CD4-positive, alpha-beta T cell treated with Interleukin-4 for 1 hour (primary cell): ENCODE data around the gene DISP2.
A peak's percentile ranks its signal among the peaks of the same experiment; 100 is the strongest.

Source experiments
- DNase-seq, 2 donors: peaks; one replicate each; pipeline ENCODE4 v3.0.0-alpha.2; 2020 to 2022

The DISP2 gene

GRCh38 chr15:40342416-40343320, 15.4 kb upstream of the DISP2 start:
- DNase-seq, result no peak

- no peak for DNase-seq
These were observed 14.5 kb upstream of the DISP2 start for GRCh38 chr15:40343512-40343911.

- DNase-seq, result no peak
These were observed 13.8 kb upstream of the DISP2 start for GRCh38 chr15:40344217-40344616.

GRCh38 chr15:40344631-40345120, 13.3 kb upstream of the DISP2 start:
- DNase-seq, result peak; percentile 77 to 78

- DNase-seq, result no peak
These were observed 12.7 kb upstream of the DISP2 start for GRCh38 chr15:40345225-40345866.

GRCh38 chr15:40345867-40346578, 12.0 kb upstream of the DISP2 start:
- no peak for DNase-seq

- no peak for DNase-seq
These were observed 11.2 kb upstream of the DISP2 start for GRCh38 chr15:40346579-40347558.

GRCh38 chr15:40347559-40348473, 10.2 kb upstream of the DISP2 start:
- no peak for DNase-seq

GRCh38 chr15:40348474-40348870, 9.5 kb upstream of the DISP2 start:
- DNase-seq, result no peak

- DNase-seq, result no peak
These were observed 8.9 kb upstream of the DISP2 start for GRCh38 chr15:40349163-40349562.

GRCh38 chr15:40352281-40352901, 5.6 kb upstream of the DISP2 start:
- no peak for DNase-seq

GRCh38 chr15:40353697-40354096, 4.3 kb upstream of the DISP2 start:
- DNase-seq, result no peak

- DNase-seq, result no peak
These were observed 3.4 kb upstream of the DISP2 start for GRCh38 chr15:40354408-40355171.

GRCh38 chr15:40355976-40356585, 1.9 kb upstream of the DISP2 start:
- DNase-seq, result no peak

GRCh38 chr15:40357246-40357645, 773 bp upstream of the DISP2 start:
- DNase-seq, result no peak

- no peak for DNase-seq
These were observed 693 bp downstream of the DISP2 start for GRCh38 chr15:40358471-40359353.

GRCh38 chr15:40360015-40360414, 2.0 kb downstream of the DISP2 start:
- DNase-seq, result no peak

- no peak for DNase-seq
These were observed 3.6 kb downstream of the DISP2 start for GRCh38 chr15:40361640-40362039.
